Measurements from ENCODE around the gene CDK2.
"Not testable (repeated sequence)": the region's sequence is repeated elsewhere in the genome, so short reads cannot be mapped to it uniquely, and the experiment has no call there.

CDK2 gene

GRCh38 chr12:55966408-55967281 is at the start of gene CDK2:
CDK2 (plus strand) TSS chr12:55966830; CDS start chr12:55967009, 179 bp downstream.
- DNase-seq: peak; percentile 83

- DNase-seq: not testable (repeated sequence)
Observed at GRCh38 chr12:55919032-55919431, 47.6 kb upstream of the CDK2 start.

GRCh38 chr12:55922126-55922525 is 44.5 kb upstream of the CDK2 start:
- DNase-seq: no peak

- DNase-seq: not testable (repeated sequence)
Observed at GRCh38 chr12:55923648-55924047, 43.0 kb upstream of the CDK2 start.

- no peak for DNase-seq
Observed at GRCh38 chr12:55925371-55925770, 41.3 kb upstream of the CDK2 start.

- no peak for DNase-seq
Observed at GRCh38 chr12:55925870-55926737, 40.5 kb upstream of the CDK2 start.

- DNase-seq: peak; percentile 78 to 86
Observed at GRCh38 chr12:55926738-55927587, 39.7 kb upstream of the CDK2 start.

- DNase-seq: peak; percentile 38 to 41
Observed at GRCh38 chr12:55927588-55928502, 38.8 kb upstream of the CDK2 start, which contains the start of gene PYM1. PYM1 (minus strand) TSS chr12:55927894; CDS start chr12:55927761, 133 bp downstream.

- DNase-seq: peak; percentile 70 to 77
Observed at GRCh38 chr12:55929306-55929791, 37.3 kb upstream of the CDK2 start.

- peak; percentile 69 to 71 for DNase-seq
Observed at GRCh38 chr12:55930771-55931316, 35.8 kb upstream of the CDK2 start, which contains the start of gene DGKA. DGKA (plus strand) TSS chr12:55931162; CDS start chr12:55936504, 5,342 bp downstream.

- no peak for DNase-seq
Observed at GRCh38 chr12:55931317-55931779, 35.3 kb upstream of the CDK2 start.

GRCh38 chr12:55931780-55932550 is 34.7 kb upstream of the CDK2 start:
- DNase-seq: no peak

GRCh38 chr12:55932551-55932910 is 34.1 kb upstream of the CDK2 start:
- DNase-seq: peak; percentile 45 to 50

GRCh38 chr12:55933169-55933798 is 33.3 kb upstream of the CDK2 start:
- DNase-seq: no peak

- no peak for DNase-seq
Observed at GRCh38 chr12:55933799-55934742, 32.6 kb upstream of the CDK2 start.

GRCh38 chr12:55934773-55935172 is 31.9 kb upstream of the CDK2 start:
- no peak for DNase-seq

GRCh38 chr12:55935738-55936151 is 30.9 kb upstream of the CDK2 start:
- DNase-seq: peak; percentile 36

- no peak for DNase-seq
Observed at GRCh38 chr12:55937981-55938380, 28.6 kb upstream of the CDK2 start.

Data from activated CD4-positive, alpha-beta T cell treated with anti-CD3 and anti-CD28 coated beads, Interleukin-2, amount 50 U/mL, for 4 hours (primary cell).